ENCODE data around the gene USP3.

DNA sequence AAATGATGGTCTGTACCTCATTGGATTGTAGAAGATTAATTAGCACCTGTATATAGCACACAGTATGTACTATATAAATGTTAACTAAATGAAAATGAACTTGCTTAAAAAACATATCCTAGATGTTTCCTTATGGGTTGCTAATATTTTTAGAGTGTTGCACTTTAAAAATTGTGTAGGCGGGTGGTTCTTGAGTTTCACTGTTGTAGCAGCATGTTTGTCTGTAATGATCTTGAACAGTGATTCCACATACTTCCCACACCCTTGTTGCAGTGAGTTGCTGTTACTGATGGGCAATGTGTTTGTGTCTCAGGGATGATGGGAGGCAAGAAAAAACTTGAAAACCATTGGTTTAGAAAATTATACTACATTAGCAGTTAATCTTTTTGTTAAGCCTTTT is 22.0 kb downstream of the USP3 start:
- no peak for TF ChIP-seq EZH2 (IDR thresholded peaks at IDR 0.05)
- TF ChIP-seq, protein P1, sequence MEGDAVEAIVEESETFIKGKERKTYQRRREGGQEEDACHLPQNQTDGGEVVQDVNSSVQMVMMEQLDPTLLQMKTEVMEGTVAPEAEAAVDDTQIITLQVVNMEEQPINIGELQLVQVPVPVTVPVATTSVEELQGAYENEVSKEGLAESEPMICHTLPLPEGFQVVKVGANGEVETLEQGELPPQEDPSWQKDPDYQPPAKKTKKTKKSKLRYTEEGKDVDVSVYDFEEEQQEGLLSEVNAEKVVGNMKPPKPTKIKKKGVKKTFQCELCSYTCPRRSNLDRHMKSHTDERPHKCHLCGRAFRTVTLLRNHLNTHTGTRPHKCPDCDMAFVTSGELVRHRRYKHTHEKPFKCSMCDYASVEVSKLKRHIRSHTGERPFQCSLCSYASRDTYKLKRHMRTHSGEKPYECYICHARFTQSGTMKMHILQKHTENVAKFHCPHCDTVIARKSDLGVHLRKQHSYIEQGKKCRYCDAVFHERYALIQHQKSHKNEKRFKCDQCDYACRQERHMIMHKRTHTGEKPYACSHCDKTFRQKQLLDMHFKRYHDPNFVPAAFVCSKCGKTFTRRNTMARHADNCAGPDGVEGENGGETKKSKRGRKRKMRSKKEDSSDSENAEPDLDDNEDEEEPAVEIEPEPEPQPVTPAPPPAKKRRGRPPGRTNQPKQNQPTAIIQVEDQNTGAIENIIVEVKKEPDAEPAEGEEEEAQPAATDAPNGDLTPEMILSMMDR (IDR thresholded peaks at IDR 0.05), result no peak
- no peak for TF ChIP-seq EZH2phosphoT487 (IDR thresholded peaks at IDR 0.05)
